Thyroid gland (tissue), 4 donors: ENCODE results near the gene MT1F.

Source experiments
- CTCF ChIP-seq, 6 experiments: fragments of 200-600 bp in 3 of 6; fragments of 450-650 bp in 3 of 6; sonication (generic) in 3 of 6; IDR thresholded peaks; one replicate each; pipeline ENCODE4 v1.5.1; 2016 to 2019; ENCODE audit warnings: antibody characterized with exemption in 6 of 6, mild to moderate bottlenecking in 2 of 6, inconsistent platforms in 1 of 6, moderate library complexity in 1 of 6
- POLR2A ChIP-seq, 2 donors: fragments of 450-650 bp; IDR thresholded peaks; one replicate each; pipeline ENCODE4 v1.6.1; 2017; ENCODE audit warnings: antibody characterized with exemption in 2 of 2, mild to moderate bottlenecking in 2 of 2, moderate library complexity in 1 of 2

GRCh38 chr16:56630134-56630533 lies 27.6 kb upstream of the MT1F start:
- no peak for TF ChIP-seq CTCF (IDR thresholded peaks at IDR 0.05)
- TF ChIP-seq POLR2A (IDR thresholded peaks at IDR 0.05), result no peak
